ENCODE measurements around the gene TTC3.
"Not testable (repeated sequence)": the region's sequence is repeated elsewhere in the genome, so short reads cannot be mapped to it uniquely, and the experiment has no call there.

Gene TTC3

DNA sequence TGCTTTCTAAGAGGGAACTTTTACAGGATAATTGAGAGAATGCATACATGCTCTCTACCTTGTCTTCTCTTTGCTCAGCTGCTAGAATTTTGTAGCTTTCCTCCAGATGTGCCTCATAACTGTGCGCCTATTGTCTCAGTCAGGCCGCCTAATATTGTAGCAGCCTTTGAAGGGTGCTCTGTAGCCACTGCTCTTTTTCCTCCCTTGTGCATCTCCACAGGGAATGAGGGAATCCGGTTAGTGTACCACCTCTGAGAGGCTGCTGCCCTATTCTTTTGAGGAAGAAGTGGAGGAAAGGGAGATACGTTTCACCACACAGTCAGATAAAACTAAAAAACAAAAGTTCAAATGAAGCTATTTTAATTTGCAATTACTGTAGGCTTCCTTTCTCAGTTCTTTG is 22.8 kb downstream of the TTC3 start:
- DNase-seq (ENCODE audit: low spot score): no peak

DNA sequence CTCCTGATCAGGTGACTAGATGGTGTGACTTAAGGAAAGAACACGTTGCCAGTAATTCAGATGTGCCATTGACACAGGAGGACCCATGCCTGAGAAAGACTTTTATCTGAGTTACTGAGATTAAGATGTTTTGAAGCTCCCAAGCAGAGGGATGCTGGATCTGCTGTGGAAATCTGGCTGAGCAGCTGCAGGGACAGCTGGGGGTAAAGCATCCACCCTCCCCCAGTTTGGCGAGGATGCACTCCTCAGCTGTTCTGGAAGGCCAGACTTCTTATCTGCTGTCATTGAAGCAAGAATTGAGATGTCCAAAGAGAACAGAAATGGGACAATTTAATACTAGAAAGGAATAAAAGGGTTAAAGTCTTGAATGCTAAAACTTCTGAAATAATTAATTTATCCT is 25.7 kb downstream of the TTC3 start:
- no peak for DNase-seq (ENCODE audit: low spot score)

DNA sequence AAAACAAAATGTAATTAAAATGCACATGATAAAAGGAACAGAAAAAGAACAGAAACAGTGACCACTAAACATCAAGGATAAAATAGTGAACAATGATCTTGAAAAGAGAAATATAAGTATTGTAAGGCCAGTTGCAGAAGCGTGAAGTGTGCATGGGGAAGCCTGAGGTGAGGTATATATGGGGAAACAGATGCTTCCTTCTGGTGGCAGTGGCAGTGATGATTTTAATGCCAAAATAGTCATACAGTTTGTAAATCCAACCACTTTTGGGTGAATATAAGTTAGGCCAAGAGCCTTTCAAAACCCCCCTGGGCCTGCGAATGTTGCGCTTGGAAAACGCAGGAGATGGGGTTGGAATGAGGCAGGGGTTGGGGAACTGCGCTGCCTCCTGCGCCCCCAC is 27.3 kb downstream of the TTC3 start:
- no peak for DNase-seq (ENCODE audit: low spot score)

DNA sequence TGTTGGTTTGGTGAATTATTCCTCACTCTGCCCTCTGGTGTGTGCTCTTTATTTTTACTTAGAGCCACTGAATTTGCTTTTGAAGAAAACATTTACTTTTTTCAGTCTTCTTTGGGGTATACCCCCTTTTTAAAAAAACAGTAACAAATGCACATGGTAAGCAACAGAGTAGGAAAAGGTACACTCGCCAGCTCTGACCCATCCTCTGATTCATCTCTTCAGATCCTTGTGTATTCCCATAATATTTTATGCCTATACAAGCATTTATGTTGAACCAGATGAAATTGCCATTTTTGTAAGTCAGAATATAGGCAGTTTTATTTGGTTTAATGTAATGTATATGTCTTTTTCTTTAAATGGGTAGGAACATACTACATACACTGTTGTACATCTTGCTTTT is 28.3 kb downstream of the TTC3 start:
- no peak for DNase-seq (ENCODE audit: low spot score)

GRCh38 chr21:37102746-37103145 is 29.7 kb downstream of the TTC3 start:
- not testable (repeated sequence) for DNase-seq (ENCODE audit: low spot score)

DNA sequence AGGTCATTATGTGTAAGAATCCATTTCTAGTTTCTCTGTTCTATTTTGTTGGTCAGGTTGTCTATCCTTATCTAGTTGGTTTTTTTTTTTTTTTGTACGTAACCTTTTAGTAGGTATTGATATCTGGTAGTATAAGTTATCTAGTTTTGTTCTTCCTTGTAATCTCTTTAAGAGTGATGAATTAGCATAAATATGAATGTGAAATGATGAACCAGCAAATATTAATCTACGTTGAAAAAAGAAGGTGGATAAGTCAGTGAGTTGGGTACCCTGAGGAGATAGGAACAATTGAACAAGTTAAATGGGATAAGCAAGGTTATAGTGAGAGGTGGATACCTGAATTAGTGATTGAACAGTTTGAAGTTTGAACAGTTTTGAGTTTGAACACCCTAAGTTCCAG is 33.9 kb downstream of the TTC3 start:
- DNase-seq (ENCODE audit: low spot score): no peak

GRCh38 chr21:37111029-37111428 is 38.0 kb downstream of the TTC3 start:
- DNase-seq (ENCODE audit: low spot score): not testable (repeated sequence)

- DNase-seq (ENCODE audit: low spot score): not testable (repeated sequence)
These were observed 41.2 kb downstream of the TTC3 start for GRCh38 chr21:37114301-37114700.

- not testable (repeated sequence) for DNase-seq (ENCODE audit: low spot score)
These were observed 43.4 kb downstream of the TTC3 start for GRCh38 chr21:37116459-37116858.

GRCh38 chr21:37117204-37117603 is 44.1 kb downstream of the TTC3 start:
- no peak for DNase-seq (ENCODE audit: low spot score)

GRCh38 chr21:37118187-37118826 is 45.3 kb downstream of the TTC3 start:
- no peak for DNase-seq (ENCODE audit: low spot score)

DNA sequence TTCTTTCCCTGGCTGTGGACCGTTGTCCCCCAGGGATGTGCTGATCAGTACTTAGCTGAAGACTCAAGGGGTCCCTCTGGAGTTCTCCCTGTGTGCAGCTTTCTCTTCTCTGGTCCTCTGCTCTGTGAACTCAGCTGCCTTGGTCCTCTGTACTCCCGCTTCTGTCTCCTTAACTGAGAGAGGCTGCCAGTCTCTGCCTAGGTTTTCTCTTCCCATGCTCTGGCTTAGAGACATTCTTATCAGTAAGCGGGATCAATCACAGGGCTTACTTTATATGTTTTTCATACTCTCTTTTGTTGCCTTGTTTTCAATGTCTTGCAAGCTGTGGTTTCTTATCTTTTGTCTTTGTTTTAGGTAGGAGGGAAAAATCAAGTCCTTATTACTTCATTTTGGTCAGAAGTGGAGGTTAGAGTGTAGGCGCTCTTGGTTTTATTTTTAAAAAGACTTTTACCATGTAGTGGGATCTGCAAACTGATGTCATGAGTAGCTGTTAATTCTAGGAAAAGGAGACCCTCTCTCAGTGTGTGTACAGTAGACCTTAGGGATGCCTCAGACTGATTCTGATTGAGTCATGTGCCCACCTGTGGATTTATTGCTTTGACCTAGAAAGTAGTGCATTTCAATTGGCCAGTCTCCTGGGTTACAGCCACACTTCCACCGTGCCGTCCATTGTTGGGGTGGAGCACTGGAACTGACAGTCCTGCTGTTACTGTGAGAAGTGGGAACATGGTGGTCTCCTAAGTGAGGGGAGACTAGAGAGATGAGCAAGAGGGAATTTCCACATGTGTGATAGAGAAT is 46.6 kb downstream of the TTC3 start:
- no peak for DNase-seq (ENCODE audit: low spot score)

DNA sequence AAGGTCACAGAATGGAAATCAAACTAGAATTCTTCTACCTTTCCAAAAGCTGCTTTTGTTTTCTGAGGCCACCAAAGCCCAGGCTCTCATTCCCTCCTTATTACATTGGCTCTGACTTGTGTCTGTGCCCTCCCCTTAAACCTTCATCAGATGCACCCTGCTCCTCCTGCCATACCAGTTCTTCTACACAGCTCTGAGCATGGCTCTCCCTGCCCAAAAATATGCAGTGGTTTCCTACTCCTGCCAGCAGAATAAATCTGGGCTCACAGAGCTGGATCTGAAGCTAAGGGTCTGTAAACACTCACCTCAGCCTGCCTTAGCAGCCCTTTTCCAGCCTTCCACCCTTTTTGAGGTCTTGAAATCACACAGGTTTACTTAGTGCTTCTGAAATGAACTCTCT is 55.0 kb downstream of the TTC3 start:
- no peak for DNase-seq (ENCODE audit: low spot score)

GRCh38 chr21:37130971-37131370 is 57.9 kb downstream of the TTC3 start:
- DNase-seq (ENCODE audit: low spot score): no peak

- DNase-seq (ENCODE audit: low spot score): no peak
These were observed 63.2 kb downstream of the TTC3 start for GRCh38 chr21:37136261-37136660.

DNA sequence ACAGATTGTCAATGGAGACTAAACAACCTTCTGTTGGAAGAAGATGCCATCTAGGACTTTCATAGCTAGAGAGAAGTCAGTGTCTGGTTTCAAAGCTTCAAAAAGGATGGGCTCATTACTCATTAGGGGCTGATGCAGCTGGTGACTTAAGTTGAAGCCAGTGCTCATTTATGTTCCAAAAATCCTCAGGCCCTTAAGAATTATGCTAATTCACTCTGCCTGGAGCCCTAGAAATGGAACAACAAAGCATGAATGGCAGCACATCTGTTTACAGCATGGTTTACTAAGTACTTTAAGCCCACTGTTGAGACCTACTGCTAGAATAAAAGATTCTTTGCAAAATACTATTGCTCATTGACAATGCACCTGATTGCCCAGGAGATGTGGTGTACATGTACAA is 63.7 kb downstream of the TTC3 start:
- DNase-seq (ENCODE audit: low spot score): no peak

- no peak for DNase-seq (ENCODE audit: low spot score)
These were observed 66.1 kb downstream of the TTC3 start for GRCh38 chr21:37139154-37139553.

GRCh38 chr21:37139902-37140301 is 66.8 kb downstream of the TTC3 start:
- no peak for DNase-seq (ENCODE audit: low spot score)

GRCh38 chr21:37143392-37143791 is 70.3 kb downstream of the TTC3 start:
- not testable (repeated sequence) for DNase-seq (ENCODE audit: low spot score)

DNA sequence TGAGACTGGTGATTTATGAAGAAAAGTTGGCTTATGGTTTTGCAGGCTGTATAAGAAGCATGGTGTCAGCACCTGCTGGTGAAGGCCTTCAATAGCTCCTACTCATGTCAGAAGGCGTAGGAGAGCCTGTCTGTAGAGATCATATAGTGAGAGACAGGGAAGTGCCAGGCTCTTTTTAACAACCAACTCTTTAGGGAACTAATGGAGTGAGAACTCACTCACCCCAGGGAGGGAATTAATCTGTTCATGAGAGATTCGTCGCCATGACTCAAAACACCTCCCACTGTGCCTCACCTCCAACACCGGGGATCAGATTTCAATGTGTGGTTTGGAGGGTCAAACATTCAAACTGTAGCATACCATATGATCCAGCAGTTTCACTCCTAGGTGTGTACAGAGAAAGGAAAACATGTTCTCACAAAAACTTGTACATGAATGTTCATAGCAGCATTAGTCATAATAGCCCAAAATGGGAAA is 72.6 kb downstream of the TTC3 start:
- DNase-seq (ENCODE audit: low spot score): no peak

GRCh38 chr21:37146320-37147235 is 73.5 kb downstream of the TTC3 start:
- DNase-seq (ENCODE audit: low spot score): no peak

- no peak for DNase-seq (ENCODE audit: low spot score)
These were observed 76.4 kb downstream of the TTC3 start for GRCh38 chr21:37149411-37149810.
